Right lobe of liver (tissue), 6 donors: ENCODE measurements around the gene SAA1. TPM values are rescaled to one million over a fixed set of nuclear protein-coding genes. Genes with fewer than 3 reads are reported as not detected.
A peak's percentile ranks its signal among the peaks of the same experiment; 100 is the strongest.

Source experiments
- ATAC-seq, 4 donors: fragments of 200-7000 bp; cut with Tn5 transposase; one replicate each; pipeline ENCODE4 v1.9.1; 2020; ENCODE audit warnings: mild to moderate bottlenecking in 4 of 4, moderate library complexity in 4 of 4
- DNase-seq, 3 donors: peaks; one replicate each; pipeline ENCODE4 v3.0.0-alpha.2; 2020
- H3K27ac ChIP-seq, 3 donors: fragments of 200-600 bp; one replicate each; pipeline ENCODE4 v1.8.0; 2022
- H3K27me3 ChIP-seq, 2 donors: fragments of 200-600 bp; one replicate each; pipeline ENCODE4 v1.8.0; 2022
- H3K36me3 ChIP-seq, 4 donors: fragments of 200-600 bp; sonication (generic) in 1 of 4; one replicate each; pipeline versions ENCODE4 v1.5.1 to v1.8.0; 2017 to 2022; ENCODE audit warnings: control low read depth in 1 of 4
- H3K4me1 ChIP-seq, 4 donors: fragments of 200-600 bp; sonication (generic) in 1 of 4; one replicate each; pipeline versions ENCODE4 v1.5.1 to v1.8.0; 2017 to 2022; ENCODE audit warnings: control low read depth in 1 of 4
- H3K4me3 ChIP-seq, 3 donors: fragments of 200-600 bp; one replicate each; pipeline ENCODE4 v1.8.0; 2022
- H3K9me3 ChIP-seq, 4 donors: fragments of 200-600 bp; sonication (generic) in 1 of 4; one replicate each; pipeline versions ENCODE4 v1.5.1 to v1.8.0; 2017 to 2022; ENCODE audit warnings: control low read depth in 1 of 4
- CTCF ChIP-seq, 4 donors: fragments of 200-600 bp in 3 of 4; fragments of 450-650 bp in 1 of 4; IDR thresholded peaks; one replicate each; pipeline versions ENCODE4 v1.5.1 to v1.8.0; 2016 to 2022; ENCODE audit warnings: antibody characterized with exemption in 4 of 4, mild to moderate bottlenecking in 2 of 4
- POLR2A ChIP-seq: fragments of 450-650 bp; IDR thresholded peaks from one replicate; pipeline ENCODE4 v1.6.1; 2017; ENCODE audit warnings: antibody characterized with exemption, mild to moderate bottlenecking
- WGBS: methylation state at CpG from one replicate; pipeline ENCODE4 v1.1.6; 2018; ENCODE audit warnings: low coverage, low lambda C conversion rate; ENCODE audit not compliant: insufficient coverage; ENCODE audit errors: missing lambda C conversion rate; 5-methylcytosine and 5-hydroxymethylcytosine counted together
- intact Hi-C, 2 donors: fragments of 100-400 bp; cut with DNase I; formaldehyde crosslinking; loops; one replicate each; pipeline versions ENCODE4 v1.11.2 to v1.14.1; 2022
- long read RNA-seq: library from polyadenylated mRNA; unstranded; transcript quantifications from one replicate; pipeline ENCODE4 v2.0.0, GENCODE V29; 2019
- total RNA-seq, 6 experiments: library from RNA; depleted of rRNA in 2 of 6; stranded (reverse); fragments of >200 nt in 2 of 6; fragmentation: NEBNext Ultra II Directional in 3 of 6; extraction: Animal tissue kit (Norgen Biotek cat#: 25700) in 3 of 6; gene quantifications; one replicate each; pipeline versions ENCODE4 v1.1.0 to v1.2.4, GENCODE V29; 2016 to 2023
- donor health status: DM: no; HTN: yes; CAD: no.
- donor health status: DM: no; HTN: no; CAD: no.
- donor health status: DM: no; HTN: no; CAD: no.
- donor health status: DM: no; HTN: yes; CAD: no.
- donor health status: DM: no; HTN: yes; CAD: no.

SAA1 gene
- over 10,000 TPM in 5 of 6 experiments, 1,000 to 10,000 TPM in 1; 7,699 to 33,192 (median 12,593) TPM for total RNA-seq
- long read RNA-seq, transcript SAA1-201 (4 exons, 615 nt), result major isoform, 18,063 of 19,476 reads
- long read RNA-seq, transcript SAA1-203 (5 exons, 583 nt), result minor isoform, 286 of 19,476 reads
- long read RNA-seq, transcript SAA1-202 (4 exons, 675 nt), result minor isoform, 73 of 19,476 reads
- long read RNA-seq, partial matches to known transcripts, result 984 of 19,476 reads
- long read RNA-seq, other reads (novel, unspliced or antisense), result 70 of 19,476 reads

- peak; percentile 6 to 50 (median 38) for ATAC-seq
- intact Hi-C loops, result no loop called here
- Histone ChIP-seq H3K27me3 (no peaks in the 10 kb centered on the region), H3K36me3 (no peaks in the 10 kb centered on the region), H3K4me1 (peaks cover 0 to 46% (median 12%) of the 10 kb centered on the region in 4 donors), H3K27ac (peak within 1 kb of the TSS; percentile 6 to 52 (median 26)), H3K4me3 (no peak within 1 kb of the TSS), H3K9me3 (no peaks in the 10 kb centered on the region)
- TF ChIP-seq POLR2A (no peak), CTCF (IDR thresholded peaks at IDR 0.05) (no peak)
- peak; percentile 56 to 64 (median 56) for DNase-seq
- WGBS, result 41% methylated on average over 4 of the region's 8 CpGs
These were observed at the start of gene SAA1 for GRCh38 chr11:18265949-18266348. Gene SAA1 (plus strand): TSS chr11:18266264. CDS start chr11:18266888, 624 bp downstream.

GRCh38 chr11:18221274-18221876 lies 44.7 kb upstream of the SAA1 start:
- intact Hi-C loops, result no loop called here
- no peaks in the 10 kb centered on the region for H3K27me3 ChIP-seq
- ATAC-seq, result peak in 2 of 4 donors; percentile 13 to 14

GRCh38 chr11:18222814-18223421 lies 43.1 kb upstream of the SAA1 start:
- Histone ChIP-seq H3K36me3 (no peaks in the 10 kb centered on the region), H3K4me1 (peaks cover 0 to 20% (median 7%) of the 10 kb centered on the region in 4 donors), H3K9me3 (no peaks in the 10 kb centered on the region), H3K27ac (no peak overlapping the region), H3K27me3 (no peaks in the 10 kb centered on the region), H3K4me3 (no peak overlapping the region)
- intact Hi-C loops, result no loop called here
- no peak for TF ChIP-seq CTCF (IDR thresholded peaks at IDR 0.05)
- no peak for TF ChIP-seq POLR2A
- DNase-seq (no peak), ATAC-seq (no peak)
- 69% methylated on average over 3 of the region's 3 CpGs for WGBS

More at GRCh38 chr11:18221274-18221876, 44.7 kb upstream of the SAA1 start:
- WGBS, result no CpG with 5 or more reads among the region's 5 CpGs
- Histone ChIP-seq H3K9me3 (no peaks in the 10 kb centered on the region), H3K4me3 (no peak overlapping the region), H3K27ac (no peak overlapping the region), H3K4me1 (peaks cover 0 to 20% (median 7%) of the 10 kb centered on the region in 4 donors), H3K36me3 (no peaks in the 10 kb centered on the region)
- TF ChIP-seq CTCF (IDR thresholded peaks at IDR 0.05), result no peak
- TF ChIP-seq POLR2A, result no peak
- DNase-seq, result no peak

GRCh38 chr11:18223591-18224387 lies 42.3 kb upstream of the SAA1 start:
- intact Hi-C loops, result no loop called here
- Histone ChIP-seq H3K27me3 (no peaks in the 10 kb centered on the region), H3K4me3 (no peak overlapping the region), H3K27ac (peak overlapping the region in 2 of 3 donors; percentile 53 to 55), H3K4me1 (peaks cover 0 to 20% (median 7%) of the 10 kb centered on the region in 4 donors), H3K9me3 (no peaks in the 10 kb centered on the region), H3K36me3 (no peaks in the 10 kb centered on the region)
- TF ChIP-seq CTCF (IDR thresholded peaks at IDR 0.05) (no peak), POLR2A (no peak)
- 28% methylated on average over 3 of the region's 3 CpGs for WGBS
- DNase-seq (no peak), ATAC-seq (peak; percentile 90 to 96 (median 94))
